HUES6 (cell line): ENCODE results near the gene PARVB.

Source experiments
- H3K27ac ChIP-seq: 2 replicates; pipeline ENCODE4 v1.7.0; 2013; ENCODE audit warnings: low read depth, mild to moderate bottlenecking, low read length, inconsistent platforms
- H3K27me3 ChIP-seq: 2 replicates; pipeline ENCODE4 v1.6.1; 2013; ENCODE audit warnings: low read length; ENCODE audit not compliant: control insufficient read depth, insufficient read depth
- H3K36me3 ChIP-seq: 2 replicates; pipeline ENCODE4 v1.6.1; 2013; ENCODE audit warnings: low read length; ENCODE audit not compliant: control insufficient read depth, insufficient read depth
- H3K4me1 ChIP-seq: 2 replicates; pipeline ENCODE4 v1.6.1; 2013; ENCODE audit warnings: low read length; ENCODE audit not compliant: control insufficient read depth, insufficient read depth
- H3K4me3 ChIP-seq: 2 replicates; pipeline ENCODE4 v1.5.1; 2013; ENCODE audit warnings: low read depth, low read length
- H3K9ac ChIP-seq: one replicate; pipeline ENCODE4 v1.6.1; 2013; ENCODE audit warnings: mild to moderate bottlenecking, low read length
- H3K9me3 ChIP-seq: 2 replicates; pipeline ENCODE4 v1.6.1; 2013; ENCODE audit warnings: low read depth, low read length; ENCODE audit not compliant: control insufficient read depth, insufficient read depth

The PARVB gene

DNA sequence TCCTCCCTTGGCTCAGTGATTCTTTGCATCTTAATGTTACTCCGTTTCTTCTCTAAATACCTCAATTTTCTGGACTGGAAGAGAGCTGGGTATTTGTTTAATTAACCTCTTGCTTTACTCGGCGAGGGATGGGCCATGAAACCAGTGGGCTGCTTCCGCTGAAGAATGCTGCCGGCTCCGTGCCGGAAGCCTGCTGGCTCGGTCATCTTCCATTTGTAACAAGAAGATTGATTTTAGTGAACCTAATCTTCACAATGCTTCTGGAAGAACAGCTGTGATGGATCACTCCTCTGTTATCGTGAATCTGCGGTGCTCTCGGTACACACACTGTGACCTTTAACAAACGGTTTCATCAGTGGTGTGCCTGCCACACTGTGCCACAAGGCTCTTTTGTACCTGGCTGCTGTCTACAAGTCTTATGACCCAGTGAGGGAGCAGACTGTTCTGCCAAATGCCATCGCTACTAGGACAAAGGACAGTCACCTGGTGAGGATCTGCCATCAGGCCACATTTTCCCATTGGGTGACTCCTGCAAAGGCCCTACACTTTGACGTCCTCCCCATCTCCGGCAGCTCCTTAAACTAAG, 25.3 kb upstream of the PARVB start:
- H3K9ac ChIP-seq, result no peak overlapping the region
- H3K27ac ChIP-seq, result no peak overlapping the region
- H3K4me3 ChIP-seq, result no peak overlapping the region
- H3K9me3 ChIP-seq, result no peaks in the 10 kb centered on the region
- H3K36me3 ChIP-seq, result peaks cover 42% of the 10 kb centered on the region
- no peaks in the 10 kb centered on the region for H3K4me1 ChIP-seq
- no peaks in the 10 kb centered on the region for H3K27me3 ChIP-seq

DNA sequence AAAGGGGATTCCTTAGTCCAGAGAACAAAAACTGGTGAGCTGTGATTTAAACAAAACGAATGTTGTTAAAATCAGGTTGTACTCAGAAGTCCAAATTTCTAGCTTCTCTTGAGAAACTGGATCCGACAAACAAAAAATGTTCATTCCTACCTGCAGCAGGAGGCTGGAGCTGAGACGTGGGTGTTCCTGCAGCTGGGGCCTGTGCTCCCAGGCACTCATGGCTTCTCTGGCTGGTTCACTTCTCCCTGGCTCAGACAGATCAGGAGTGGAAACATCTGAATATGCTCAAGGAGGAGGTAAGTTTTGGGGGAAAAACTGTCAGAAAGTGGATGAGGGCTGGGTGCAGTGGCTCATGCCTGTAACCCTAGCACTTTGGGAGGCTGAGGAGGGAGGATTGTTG, 24.7 kb upstream of the PARVB start:
- Histone ChIP-seq H3K9ac (no peak overlapping the region), H3K36me3 (peaks cover 36% of the 10 kb centered on the region), H3K27me3 (no peaks in the 10 kb centered on the region)

GRCh38 chr22:44000123-44000522, 24.0 kb upstream of the PARVB start:
- Histone ChIP-seq H3K9ac (no peak overlapping the region), H3K4me1 (no peaks in the 10 kb centered on the region), H3K27me3 (no peaks in the 10 kb centered on the region), H3K9me3 (no peaks in the 10 kb centered on the region), H3K4me3 (no peak overlapping the region), H3K36me3 (peaks cover 32% of the 10 kb centered on the region), H3K27ac (no peak overlapping the region)

More for the DNA sequence above, 24.7 kb upstream of the PARVB start:
- Histone ChIP-seq H3K9me3 (no peaks in the 10 kb centered on the region), H3K4me3 (no peak overlapping the region), H3K27ac (no peak overlapping the region), H3K4me1 (no peaks in the 10 kb centered on the region)

DNA sequence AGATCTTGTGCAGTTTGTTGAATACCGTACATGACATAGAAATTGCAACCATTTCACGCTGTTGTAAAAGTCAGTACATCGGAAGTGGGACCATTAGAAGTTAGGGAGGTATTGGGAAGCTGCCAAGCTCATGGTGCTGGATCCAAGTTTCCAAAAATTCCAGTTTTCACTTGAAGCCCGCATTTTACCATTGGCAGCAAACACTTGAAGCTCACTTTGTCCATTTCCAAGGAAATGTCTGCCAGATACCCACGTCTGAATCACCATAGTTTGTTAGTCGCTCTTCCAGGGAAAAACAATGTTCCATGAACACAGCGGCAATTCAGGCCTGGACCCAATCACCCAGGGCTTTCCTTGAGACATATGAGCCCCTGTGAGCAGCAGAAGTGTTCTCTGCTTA, 22.6 kb upstream of the PARVB start:
- Histone ChIP-seq H3K27me3 (no peaks in the 10 kb centered on the region), H3K36me3 (peaks cover 22% of the 10 kb centered on the region), H3K27ac (no peak overlapping the region)

GRCh38 chr22:44002324-44002723, 21.8 kb upstream of the PARVB start:
- Histone ChIP-seq H3K9me3 (no peaks in the 10 kb centered on the region), H3K27ac (no peak overlapping the region), H3K36me3 (peaks cover 15% of the 10 kb centered on the region), H3K9ac (no peak overlapping the region), H3K4me1 (no peaks in the 10 kb centered on the region), H3K27me3 (no peaks in the 10 kb centered on the region), H3K4me3 (no peak overlapping the region)

More for the DNA sequence above, 22.6 kb upstream of the PARVB start:
- no peak overlapping the region for H3K9ac ChIP-seq
- H3K9me3 ChIP-seq, result no peaks in the 10 kb centered on the region
- no peaks in the 10 kb centered on the region for H3K4me1 ChIP-seq
- H3K4me3 ChIP-seq, result no peak overlapping the region

DNA sequence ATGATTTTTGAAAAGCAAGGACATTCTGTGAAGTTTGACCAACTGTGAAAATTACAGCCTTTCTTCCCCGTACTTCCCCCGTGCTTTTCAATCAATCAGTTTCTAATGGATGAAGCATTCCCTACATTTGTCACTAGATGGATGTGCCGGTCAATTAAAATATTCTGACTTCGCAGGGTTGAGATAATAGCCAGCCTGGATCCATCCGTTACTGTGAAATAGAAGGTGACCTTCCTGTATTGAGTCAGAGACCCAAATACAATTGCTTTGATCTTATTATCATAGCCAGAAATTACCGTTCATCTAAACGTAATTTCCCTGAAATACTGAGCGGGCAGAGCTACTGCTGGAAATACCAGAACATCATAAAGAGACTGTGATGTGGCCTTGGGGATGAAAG, 21.1 kb upstream of the PARVB start:
- H3K4me3 ChIP-seq, result no peak overlapping the region
- no peaks in the 10 kb centered on the region for H3K9me3 ChIP-seq

GRCh38 chr22:44003405-44004103, 20.5 kb upstream of the PARVB start:
- Histone ChIP-seq H3K27ac (no peak overlapping the region), H3K27me3 (no peaks in the 10 kb centered on the region), H3K4me3 (no peak overlapping the region), H3K9ac (no peak overlapping the region), H3K4me1 (no peaks in the 10 kb centered on the region), H3K9me3 (no peaks in the 10 kb centered on the region), H3K36me3 (peaks cover 8% of the 10 kb centered on the region)

More for the DNA sequence above, 21.1 kb upstream of the PARVB start:
- H3K27ac ChIP-seq, result no peak overlapping the region
- peaks cover 13% of the 10 kb centered on the region for H3K36me3 ChIP-seq
- H3K4me1 ChIP-seq, result no peaks in the 10 kb centered on the region
- no peaks in the 10 kb centered on the region for H3K27me3 ChIP-seq
- H3K9ac ChIP-seq, result no peak overlapping the region

- no peak overlapping the region for H3K9ac ChIP-seq
Measured at GRCh38 chr22:44004104-44004460, 20.0 kb upstream of the PARVB start.

DNA sequence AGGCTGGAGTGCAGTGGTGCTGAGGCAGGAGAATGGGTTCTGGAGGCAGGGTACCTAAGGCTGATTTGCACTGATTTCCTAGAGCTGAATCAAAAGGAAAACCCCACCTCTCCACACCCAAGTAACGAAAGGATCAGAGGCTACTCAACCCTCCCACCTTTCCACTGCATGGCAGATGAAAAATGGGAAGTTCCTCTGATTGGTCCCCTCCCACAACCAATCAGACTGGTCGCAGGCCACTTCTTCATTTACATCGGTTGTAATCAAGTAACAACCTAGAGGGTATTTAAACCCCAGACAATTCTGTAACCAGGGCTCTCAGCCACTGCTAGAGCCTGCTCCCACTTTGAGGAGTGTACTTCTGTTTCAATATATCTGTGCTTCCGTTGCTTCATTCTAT, 18.6 kb upstream of the PARVB start:
- no peaks in the 10 kb centered on the region for H3K27me3 ChIP-seq
- H3K4me3 ChIP-seq, result no peak overlapping the region
- no peak overlapping the region for H3K27ac ChIP-seq
- no peaks in the 10 kb centered on the region for H3K4me1 ChIP-seq
- H3K9ac ChIP-seq, result no peak overlapping the region
- no peaks in the 10 kb centered on the region for H3K36me3 ChIP-seq
- no peaks in the 10 kb centered on the region for H3K9me3 ChIP-seq

More at GRCh38 chr22:44004104-44004460, 20.0 kb upstream of the PARVB start:
- H3K27ac ChIP-seq, result no peak overlapping the region
- no peaks in the 10 kb centered on the region for H3K9me3 ChIP-seq
- H3K27me3 ChIP-seq, result no peaks in the 10 kb centered on the region
- peaks cover 4% of the 10 kb centered on the region for H3K36me3 ChIP-seq
- H3K4me1 ChIP-seq, result no peaks in the 10 kb centered on the region
- no peak overlapping the region for H3K4me3 ChIP-seq

- Histone ChIP-seq H3K4me3 (no peak overlapping the region), H3K27ac (no peak overlapping the region), H3K9me3 (no peaks in the 10 kb centered on the region), H3K4me1 (no peaks in the 10 kb centered on the region), H3K27me3 (no peaks in the 10 kb centered on the region), H3K36me3 (no peaks in the 10 kb centered on the region), H3K9ac (no peak overlapping the region)
Measured at GRCh38 chr22:44012162-44012561, 11.9 kb upstream of the PARVB start.

GRCh38 chr22:44012591-44012990, 11.5 kb upstream of the PARVB start:
- H3K4me1 ChIP-seq, result no peaks in the 10 kb centered on the region
- no peaks in the 10 kb centered on the region for H3K27me3 ChIP-seq
- no peaks in the 10 kb centered on the region for H3K9me3 ChIP-seq
- H3K4me3 ChIP-seq, result no peak overlapping the region
- H3K36me3 ChIP-seq, result no peaks in the 10 kb centered on the region
- no peak overlapping the region for H3K27ac ChIP-seq
- no peak overlapping the region for H3K9ac ChIP-seq
